ENCODE data around the gene FKBP1C.
A peak's percentile ranks its signal among the peaks of the same experiment; 100 is the strongest.
"Not testable (repeated sequence)": the region's sequence is repeated elsewhere in the genome, so short reads cannot be mapped to it uniquely, and the experiment has no call there.

The FKBP1C gene

GRCh38 chr6:63193324-63193723 is 17.9 kb upstream of the FKBP1C start:
- Histone ChIP-seq H3K27ac (ENCODE audit: insufficient read depth in 1 of 2, low read depth in 1 of 2, low read length in 2 of 2, poor library complexity in 1 of 2, severe bottlenecking in 2 of 2) (no peak overlapping the region), H3K27me3 (replicated peaks in 2 of 5; ENCODE audit: control insufficient read depth in 4 of 5, insufficient read depth in 5 of 5, low read length in 4 of 5) (no peaks in the 10 kb centered on the region), H3K4me3 (ENCODE audit: control insufficient read depth in 1 of 7, extremely low read depth in 1 of 7, insufficient read depth in 4 of 7, low read depth in 2 of 7, low read length in 6 of 7) (no peak overlapping the region), H3K4me1 (ENCODE audit: control extremely low read depth in 1 of 4, control insufficient read depth in 4 of 4, insufficient read depth in 4 of 4, low read length in 3 of 4) (no peaks in the 10 kb centered on the region), H3K9me3 (ENCODE audit: control extremely low read depth in 1 of 5, control insufficient read depth in 4 of 5, insufficient read depth in 2 of 5, low read depth in 1 of 5, low read length in 4 of 5) (no peaks in the 10 kb centered on the region), H3K36me3 (ENCODE audit: control insufficient read depth in 4 of 4, insufficient read depth in 4 of 4, low read length in 3 of 4) (no peaks in the 10 kb centered on the region)
- 90% methylated on average over 3 of the region's 5 CpGs for WGBS (ENCODE audit: insufficient coverage)
- no peak for DNase-seq
- POLR2A ChIA-PET, result no interaction called here
- CTCF ChIA-PET, result no interaction called here

GRCh38 chr6:63197741-63198140 is 13.5 kb upstream of the FKBP1C start:
- POLR2A ChIA-PET, result no interaction called here
- no peaks in the 10 kb centered on the region for H3K27me3 ChIP-seq (replicated peaks in 2 of 5; ENCODE audit: control insufficient read depth in 4 of 5, insufficient read depth in 5 of 5, low read length in 4 of 5)
- H3K4me3 ChIP-seq (ENCODE audit: control insufficient read depth in 1 of 7, extremely low read depth in 1 of 7, insufficient read depth in 4 of 7, low read depth in 2 of 7, low read length in 6 of 7), result no peak overlapping the region
- CTCF ChIA-PET, result no interaction called here
- no peak for DNase-seq
- H3K27ac ChIP-seq (ENCODE audit: insufficient read depth in 1 of 2, low read depth in 1 of 2, low read length in 2 of 2, poor library complexity in 1 of 2, severe bottlenecking in 2 of 2), result no peak overlapping the region
- H3K4me1 ChIP-seq (ENCODE audit: control extremely low read depth in 1 of 4, control insufficient read depth in 4 of 4, insufficient read depth in 4 of 4, low read length in 3 of 4), result no peaks in the 10 kb centered on the region
- H3K9me3 ChIP-seq (ENCODE audit: control extremely low read depth in 1 of 5, control insufficient read depth in 4 of 5, insufficient read depth in 2 of 5, low read depth in 1 of 5, low read length in 4 of 5), result no peaks in the 10 kb centered on the region
- no peaks in the 10 kb centered on the region for H3K36me3 ChIP-seq (ENCODE audit: control insufficient read depth in 4 of 4, insufficient read depth in 4 of 4, low read length in 3 of 4)

- Histone ChIP-seq H3K9me3 (ENCODE audit: control extremely low read depth in 1 of 5, control insufficient read depth in 4 of 5, insufficient read depth in 2 of 5, low read depth in 1 of 5, low read length in 4 of 5) (peaks cover 0 to 9% (median 2%) of the 10 kb centered on the region in 5 experiments), H3K4me3 (ENCODE audit: control insufficient read depth in 1 of 7, extremely low read depth in 1 of 7, insufficient read depth in 4 of 7, low read depth in 2 of 7, low read length in 6 of 7) (no peak overlapping the region), H3K27ac (ENCODE audit: insufficient read depth in 1 of 2, low read depth in 1 of 2, low read length in 2 of 2, poor library complexity in 1 of 2, severe bottlenecking in 2 of 2) (no peak overlapping the region), H3K4me1 (ENCODE audit: control extremely low read depth in 1 of 4, control insufficient read depth in 4 of 4, insufficient read depth in 4 of 4, low read length in 3 of 4) (no peaks in the 10 kb centered on the region), H3K27me3 (replicated peaks in 2 of 5; ENCODE audit: control insufficient read depth in 4 of 5, insufficient read depth in 5 of 5, low read length in 4 of 5) (no peaks in the 10 kb centered on the region), H3K36me3 (ENCODE audit: control insufficient read depth in 4 of 4, insufficient read depth in 4 of 4, low read length in 3 of 4) (no peaks in the 10 kb centered on the region)
- no peak for DNase-seq
- ChIA-PET POLR2A (no interaction called here), CTCF (no interaction called here)
- no CpG with 5 or more reads among the region's 2 CpGs for WGBS (ENCODE audit: insufficient coverage)
Measured at GRCh38 chr6:63213325-63213724, 2.1 kb downstream of the FKBP1C start.

- WGBS (ENCODE audit: insufficient coverage), result 36% methylated on average over 3 of the region's 3 CpGs
- Histone ChIP-seq H3K27ac (ENCODE audit: insufficient read depth in 1 of 2, low read depth in 1 of 2, low read length in 2 of 2, poor library complexity in 1 of 2, severe bottlenecking in 2 of 2) (no peak overlapping the region), H3K4me3 (ENCODE audit: control insufficient read depth in 1 of 7, extremely low read depth in 1 of 7, insufficient read depth in 4 of 7, low read depth in 2 of 7, low read length in 6 of 7) (no peak overlapping the region), H3K27me3 (replicated peaks in 2 of 5; ENCODE audit: control insufficient read depth in 4 of 5, insufficient read depth in 5 of 5, low read length in 4 of 5) (no peaks in the 10 kb centered on the region), H3K9me3 (ENCODE audit: control extremely low read depth in 1 of 5, control insufficient read depth in 4 of 5, insufficient read depth in 2 of 5, low read depth in 1 of 5, low read length in 4 of 5) (peaks cover 0 to 9% (median 2%) of the 10 kb centered on the region in 5 experiments), H3K36me3 (ENCODE audit: control insufficient read depth in 4 of 4, insufficient read depth in 4 of 4, low read length in 3 of 4) (no peaks in the 10 kb centered on the region), H3K4me1 (ENCODE audit: control extremely low read depth in 1 of 4, control insufficient read depth in 4 of 4, insufficient read depth in 4 of 4, low read length in 3 of 4) (no peaks in the 10 kb centered on the region)
- ChIA-PET CTCF (no interaction called here), POLR2A (no interaction called here)
- DNase-seq, result peak in 2 of 3 donors; percentile 1 to 2
Measured at GRCh38 chr6:63214816-63215215, 3.5 kb downstream of the FKBP1C start.

GRCh38 chr6:63224179-63224578 is 12.9 kb downstream of the FKBP1C start:
- Histone ChIP-seq H3K4me1 (ENCODE audit: control extremely low read depth in 1 of 4, control insufficient read depth in 4 of 4, insufficient read depth in 4 of 4, low read length in 3 of 4) (no peaks in the 10 kb centered on the region), H3K27ac (ENCODE audit: insufficient read depth in 1 of 2, low read depth in 1 of 2, low read length in 2 of 2, poor library complexity in 1 of 2, severe bottlenecking in 2 of 2) (no peak overlapping the region), H3K36me3 (ENCODE audit: control insufficient read depth in 4 of 4, insufficient read depth in 4 of 4, low read length in 3 of 4) (no peaks in the 10 kb centered on the region), H3K9me3 (ENCODE audit: control extremely low read depth in 1 of 5, control insufficient read depth in 4 of 5, insufficient read depth in 2 of 5, low read depth in 1 of 5, low read length in 4 of 5) (no peaks in the 10 kb centered on the region), H3K27me3 (replicated peaks in 2 of 5; ENCODE audit: control insufficient read depth in 4 of 5, insufficient read depth in 5 of 5, low read length in 4 of 5) (no peaks in the 10 kb centered on the region), H3K4me3 (ENCODE audit: control insufficient read depth in 1 of 7, extremely low read depth in 1 of 7, insufficient read depth in 4 of 7, low read depth in 2 of 7, low read length in 6 of 7) (no peak overlapping the region)
- ChIA-PET POLR2A (interaction anchor here (0.6 kb wide), 1 partner anchor 19 kb away, joined by 3 read pairs; no protein-coding TSS in a partner anchor), CTCF (interaction anchor here (0.7 kb wide), 1 partner anchor 27 kb away, joined by 3 read pairs; no protein-coding TSS in a partner anchor)
- no peak for DNase-seq
- no CpG with 5 or more reads among the region's 2 CpGs for WGBS (ENCODE audit: insufficient coverage)

- H3K9me3 ChIP-seq (ENCODE audit: control extremely low read depth in 1 of 5, control insufficient read depth in 4 of 5, insufficient read depth in 2 of 5, low read depth in 1 of 5, low read length in 4 of 5); H3K4me3 ChIP-seq (ENCODE audit: control insufficient read depth in 1 of 7, extremely low read depth in 1 of 7, insufficient read depth in 4 of 7, low read depth in 2 of 7, low read length in 6 of 7); DNase-seq; H3K27me3 ChIP-seq (replicated peaks in 2 of 5; ENCODE audit: control insufficient read depth in 4 of 5, insufficient read depth in 5 of 5, low read length in 4 of 5); H3K27ac ChIP-seq (ENCODE audit: insufficient read depth in 1 of 2, low read depth in 1 of 2, low read length in 2 of 2, poor library complexity in 1 of 2, severe bottlenecking in 2 of 2); H3K36me3 ChIP-seq (ENCODE audit: control insufficient read depth in 4 of 4, insufficient read depth in 4 of 4, low read length in 3 of 4); CTCF ChIA-PET; POLR2A ChIA-PET; H3K4me1 ChIP-seq (ENCODE audit: control extremely low read depth in 1 of 4, control insufficient read depth in 4 of 4, insufficient read depth in 4 of 4, low read length in 3 of 4): not testable (repeated sequence)
- no CpG with 5 or more reads among the region's 4 CpGs for WGBS (ENCODE audit: insufficient coverage)
Measured at GRCh38 chr6:63225987-63226386, 14.7 kb downstream of the FKBP1C start.

GRCh38 chr6:63227928-63228894 is 16.9 kb downstream of the FKBP1C start:
- CTCF ChIA-PET; POLR2A ChIA-PET; H3K9me3 ChIP-seq (ENCODE audit: control extremely low read depth in 1 of 5, control insufficient read depth in 4 of 5, insufficient read depth in 2 of 5, low read depth in 1 of 5, low read length in 4 of 5); H3K27me3 ChIP-seq (replicated peaks in 2 of 5; ENCODE audit: control insufficient read depth in 4 of 5, insufficient read depth in 5 of 5, low read length in 4 of 5); DNase-seq; H3K27ac ChIP-seq (ENCODE audit: insufficient read depth in 1 of 2, low read depth in 1 of 2, low read length in 2 of 2, poor library complexity in 1 of 2, severe bottlenecking in 2 of 2); H3K4me1 ChIP-seq (ENCODE audit: control extremely low read depth in 1 of 4, control insufficient read depth in 4 of 4, insufficient read depth in 4 of 4, low read length in 3 of 4); H3K4me3 ChIP-seq (ENCODE audit: control insufficient read depth in 1 of 7, extremely low read depth in 1 of 7, insufficient read depth in 4 of 7, low read depth in 2 of 7, low read length in 6 of 7); H3K36me3 ChIP-seq (ENCODE audit: control insufficient read depth in 4 of 4, insufficient read depth in 4 of 4, low read length in 3 of 4): not testable (repeated sequence)
- 91% methylated on average over 30 of the region's 32 CpGs for WGBS (ENCODE audit: insufficient coverage)

Measured in common myeloid progenitor, CD34-positive (primary cell).